Activated CD8-positive, alpha-beta T cell treated with anti-CD3 and anti-CD28 coated beads for 36 hours (primary cell): ENCODE data around the gene DBH. TPM values are rescaled to one million over a fixed set of nuclear protein-coding genes. Genes with fewer than 3 reads are reported as not detected.

Experiments used
- ATAC-seq: fragments of 200-7000 bp; cut with Tn5 transposase; one replicate; pipeline ENCODE4 v1.10.0; 2021; ENCODE audit warnings: mild to moderate bottlenecking, moderate library complexity
- CTCF ChIA-PET: fragments of 350-600 bp; sonication (Branson Sonifier 250); formaldehyde crosslinking; loops from one replicate; lab custom pipeline; 2021; ENCODE audit warnings: antibody characterized with exemption; lab: Charles Lee
- POLR2A ChIA-PET: fragments of 350-600 bp; sonication (Branson Sonifier 250); formaldehyde crosslinking; loops from one replicate; lab custom pipeline; 2021; ENCODE audit warnings: antibody characterized with exemption; lab: Charles Lee
- DNase-seq: peaks from one replicate; pipeline ENCODE4 v3.0.0-alpha.2; 2020
- H3K27ac Mint-ChIP-seq: one replicate; pipeline ENCODE4 v1.8.0; 2021; ENCODE audit warnings: mild to moderate bottlenecking, mixed read lengths
- H3K27me3 Mint-ChIP-seq: one replicate; pipeline ENCODE4 v1.8.0; 2021; ENCODE audit warnings: mixed read lengths
- H3K36me3 Mint-ChIP-seq: one replicate; pipeline ENCODE4 v1.8.0; 2021; ENCODE audit warnings: low read depth, mixed read lengths
- H3K4me1 Mint-ChIP-seq: one replicate; pipeline ENCODE4 v1.8.0; 2021; ENCODE audit warnings: low read depth, mixed read lengths
- H3K4me3 Mint-ChIP-seq: one replicate; pipeline ENCODE4 v1.8.0; 2021; ENCODE audit warnings: mild to moderate bottlenecking, moderate library complexity, mixed read lengths
- H3K9me3 Mint-ChIP-seq: one replicate; pipeline ENCODE4 v1.8.0; 2021; ENCODE audit warnings: mixed read lengths
- intact Hi-C: fragments of 100-400 bp; cut with micrococcal nuclease; formaldehyde crosslinking; loops from one replicate; pipeline ENCODE4 v1.10.0; 2022
- total RNA-seq, 2 experiments: library from RNA; stranded (reverse); gene quantifications; one replicate each; pipeline ENCODE4 v1.2.3, GENCODE V29; 2021
- TF ChIP-seq, protein P1 (sequence below): fragments of 200-600 bp; IDR thresholded peaks from one replicate; pipeline ENCODE4 v1.8.0; 2022; ENCODE audit warnings: antibody characterized with exemption, mild to moderate bottlenecking

DBH gene
- total RNA-seq, 2 experiments from 2014 or later = not detected

GRCh38 chr9:133603135-133603927, 32.8 kb upstream of the DBH start:
- Mint-ChIP-seq H3K27ac (no peak overlapping the region), H3K27me3 (peaks cover 10% of the 10 kb centered on the region), H3K4me1 (peaks cover 8% of the 10 kb centered on the region), H3K9me3 (no peaks in the 10 kb centered on the region), H3K4me3 (no peak overlapping the region), H3K36me3 (no peaks in the 10 kb centered on the region)
- POLR2A ChIA-PET = no interaction called here
- TF ChIP-seq, protein P1, sequence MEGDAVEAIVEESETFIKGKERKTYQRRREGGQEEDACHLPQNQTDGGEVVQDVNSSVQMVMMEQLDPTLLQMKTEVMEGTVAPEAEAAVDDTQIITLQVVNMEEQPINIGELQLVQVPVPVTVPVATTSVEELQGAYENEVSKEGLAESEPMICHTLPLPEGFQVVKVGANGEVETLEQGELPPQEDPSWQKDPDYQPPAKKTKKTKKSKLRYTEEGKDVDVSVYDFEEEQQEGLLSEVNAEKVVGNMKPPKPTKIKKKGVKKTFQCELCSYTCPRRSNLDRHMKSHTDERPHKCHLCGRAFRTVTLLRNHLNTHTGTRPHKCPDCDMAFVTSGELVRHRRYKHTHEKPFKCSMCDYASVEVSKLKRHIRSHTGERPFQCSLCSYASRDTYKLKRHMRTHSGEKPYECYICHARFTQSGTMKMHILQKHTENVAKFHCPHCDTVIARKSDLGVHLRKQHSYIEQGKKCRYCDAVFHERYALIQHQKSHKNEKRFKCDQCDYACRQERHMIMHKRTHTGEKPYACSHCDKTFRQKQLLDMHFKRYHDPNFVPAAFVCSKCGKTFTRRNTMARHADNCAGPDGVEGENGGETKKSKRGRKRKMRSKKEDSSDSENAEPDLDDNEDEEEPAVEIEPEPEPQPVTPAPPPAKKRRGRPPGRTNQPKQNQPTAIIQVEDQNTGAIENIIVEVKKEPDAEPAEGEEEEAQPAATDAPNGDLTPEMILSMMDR = no peak
- no peak for DNase-seq
- intact Hi-C loops = loop anchor here (10.0 kb wide), 1 partner anchor 121 kb away; no protein-coding TSS in a partner anchor
- CTCF ChIA-PET = interaction anchor here (0.8 to 3.1 kb wide), 8 partner anchors 10 to 140 kb away, joined by 3 to 15 read pairs (median 3); partner anchors contain the start of gene ADAMTSL2
- no peak for ATAC-seq

DNA sequence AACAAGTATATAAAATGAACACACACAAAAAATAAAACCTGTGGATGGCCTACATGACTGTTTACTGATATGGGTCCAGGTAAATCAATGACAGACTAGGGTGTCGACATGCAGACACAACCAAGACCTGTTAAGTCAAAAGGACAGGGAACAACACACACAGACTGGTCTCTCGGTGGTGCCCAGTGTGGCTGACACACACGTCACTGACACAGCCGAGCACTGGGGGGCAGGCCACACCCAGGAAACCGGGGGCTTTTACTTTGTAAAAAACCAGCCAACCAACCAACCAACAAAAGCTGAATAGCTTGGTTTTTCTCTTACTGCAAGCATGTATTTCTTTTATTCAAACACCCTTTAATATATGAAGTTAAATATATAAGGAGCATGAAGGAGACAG, 31.9 kb upstream of the DBH start:
- ChIA-PET CTCF (interaction anchor here (0.7 to 3.1 kb wide), 6 partner anchors 31 to 178 kb away, joined by 3 to 15 read pairs (median 4); no protein-coding TSS in a partner anchor), POLR2A (no interaction called here)
- H3K27me3 Mint-ChIP-seq = peaks cover 12% of the 10 kb centered on the region
- H3K4me1 Mint-ChIP-seq = peaks cover 8% of the 10 kb centered on the region
- no peak overlapping the region for H3K27ac Mint-ChIP-seq
- H3K9me3 Mint-ChIP-seq = no peaks in the 10 kb centered on the region
- no peaks in the 10 kb centered on the region for H3K36me3 Mint-ChIP-seq
- TF ChIP-seq, protein P1 = peak; percentile 56
- intact Hi-C loops = loop anchor here (10.0 kb wide), 1 partner anchor 121 kb away; no protein-coding TSS in a partner anchor
- DNase-seq (peak; percentile 75), ATAC-seq (peak; percentile 88)
- no peak overlapping the region for H3K4me3 Mint-ChIP-seq

GRCh38 chr9:133604856-133605255, 31.3 kb upstream of the DBH start:
- TF ChIP-seq, protein P1 = no peak
- ChIA-PET CTCF (interaction anchor here (0.6 to 3.1 kb wide), 10 partner anchors 10 to 389 kb away, joined by 3 to 15 read pairs (median 4); no protein-coding TSS in a partner anchor), POLR2A (no interaction called here)
- Mint-ChIP-seq H3K4me3 (no peak overlapping the region), H3K36me3 (no peaks in the 10 kb centered on the region), H3K4me1 (peaks cover 8% of the 10 kb centered on the region), H3K27me3 (peaks cover 17% of the 10 kb centered on the region), H3K9me3 (no peaks in the 10 kb centered on the region), H3K27ac (no peak overlapping the region)
- intact Hi-C loops = loop anchor here (10.0 kb wide), 1 partner anchor 120 kb away; no protein-coding TSS in a partner anchor
- ATAC-seq = peak; percentile 31
- peak; percentile 14 for DNase-seq

GRCh38 chr9:133605446-133605845, 30.7 kb upstream of the DBH start:
- intact Hi-C loops = loop anchor here (10.0 kb wide), 1 partner anchor 119 kb away; no protein-coding TSS in a partner anchor
- Mint-ChIP-seq H3K4me3 (no peak overlapping the region), H3K4me1 (peaks cover 8% of the 10 kb centered on the region), H3K27ac (no peak overlapping the region), H3K9me3 (no peaks in the 10 kb centered on the region), H3K36me3 (no peaks in the 10 kb centered on the region), H3K27me3 (peaks cover 22% of the 10 kb centered on the region)
- POLR2A ChIA-PET = no interaction called here
- CTCF ChIA-PET = interaction anchor here (0.6 to 3.1 kb wide), 8 partner anchors 10 to 388 kb away, joined by 3 to 15 read pairs (median 4); no protein-coding TSS in a partner anchor
- TF ChIP-seq, protein P1 = no peak
- ATAC-seq (no peak), DNase-seq (no peak)
